ENCODE data around the gene KIAA1328.

DNA sequence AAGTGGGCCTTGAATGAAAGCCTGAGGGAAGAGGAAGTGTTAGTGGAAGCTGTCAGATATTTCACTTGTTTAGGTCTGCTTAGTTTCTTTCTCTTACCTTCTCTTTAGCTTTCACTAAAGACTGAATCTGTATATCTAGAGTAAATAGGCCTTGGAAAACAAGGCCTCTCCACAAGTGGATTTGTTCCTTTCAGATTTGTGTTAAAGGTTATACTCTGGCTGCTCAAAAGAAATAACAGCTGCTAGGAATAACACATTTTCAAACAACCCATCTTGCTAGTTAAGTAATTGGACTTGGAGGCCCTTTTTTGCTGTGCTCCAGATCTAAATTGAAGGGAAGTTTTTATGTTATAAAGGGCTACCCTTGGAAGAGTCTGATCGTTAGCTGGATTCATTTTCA, 236.3 kb downstream of the KIAA1328 start:
- TF ChIP-seq, protein P1, sequence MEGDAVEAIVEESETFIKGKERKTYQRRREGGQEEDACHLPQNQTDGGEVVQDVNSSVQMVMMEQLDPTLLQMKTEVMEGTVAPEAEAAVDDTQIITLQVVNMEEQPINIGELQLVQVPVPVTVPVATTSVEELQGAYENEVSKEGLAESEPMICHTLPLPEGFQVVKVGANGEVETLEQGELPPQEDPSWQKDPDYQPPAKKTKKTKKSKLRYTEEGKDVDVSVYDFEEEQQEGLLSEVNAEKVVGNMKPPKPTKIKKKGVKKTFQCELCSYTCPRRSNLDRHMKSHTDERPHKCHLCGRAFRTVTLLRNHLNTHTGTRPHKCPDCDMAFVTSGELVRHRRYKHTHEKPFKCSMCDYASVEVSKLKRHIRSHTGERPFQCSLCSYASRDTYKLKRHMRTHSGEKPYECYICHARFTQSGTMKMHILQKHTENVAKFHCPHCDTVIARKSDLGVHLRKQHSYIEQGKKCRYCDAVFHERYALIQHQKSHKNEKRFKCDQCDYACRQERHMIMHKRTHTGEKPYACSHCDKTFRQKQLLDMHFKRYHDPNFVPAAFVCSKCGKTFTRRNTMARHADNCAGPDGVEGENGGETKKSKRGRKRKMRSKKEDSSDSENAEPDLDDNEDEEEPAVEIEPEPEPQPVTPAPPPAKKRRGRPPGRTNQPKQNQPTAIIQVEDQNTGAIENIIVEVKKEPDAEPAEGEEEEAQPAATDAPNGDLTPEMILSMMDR (conservative IDR thresholded peaks at IDR 0.05 in 1 of 2, IDR thresholded peaks at IDR 0.05 in 1 of 2; ENCODE audit: extremely low read depth in 1 of 2, insufficient read depth in 1 of 2, low read depth in 1 of 2, low read length in 2 of 2) = no peak
- no peak for TF ChIP-seq EZH2 (IDR thresholded peaks at IDR 0.05; ENCODE audit: borderline replicate concordance, low read length)

Measured in mammary epithelial cell (primary cell).